Sigmoid colon (tissue), 4 donors: ENCODE data around the gene STAC.

Experiments used
- CTCF ChIP-seq, 4 experiments: fragments of 450-650 bp in 3 of 4; fragments of 200-600 bp in 1 of 4; IDR thresholded peaks; one replicate each; pipeline ENCODE4 v1.5.1; 2016 to 2019; ENCODE audit warnings: antibody characterized with exemption in 4 of 4, mild to moderate bottlenecking in 3 of 4, moderate library complexity in 2 of 4
- EP300 ChIP-seq, 4 donors: sonication (generic); formaldehyde crosslinking; IDR thresholded peaks; one replicate each; pipeline ENCODE4 v1.6.1; 2017; ENCODE audit warnings: antibody characterized with exemption in 4 of 4
- POLR2A ChIP-seq, 2 donors: fragments of 450-650 bp; IDR thresholded peaks; one replicate each; pipeline ENCODE4 v1.6.1; 2016; ENCODE audit warnings: antibody characterized with exemption in 2 of 2, mild to moderate bottlenecking in 2 of 2, moderate library complexity in 2 of 2
- POLR2AphosphoS5 ChIP-seq, 4 donors: sonication (generic); formaldehyde crosslinking; IDR thresholded peaks; one replicate each; pipeline ENCODE4 v1.6.1; 2017; ENCODE audit warnings: antibody characterized with exemption in 4 of 4

- TF ChIP-seq CTCF (IDR thresholded peaks at IDR 0.05) = no peak
- TF ChIP-seq POLR2AphosphoS5 (IDR thresholded peaks at IDR 0.05) = no peak
- no peak for TF ChIP-seq POLR2A (IDR thresholded peaks at IDR 0.05)
- TF ChIP-seq EP300 (IDR thresholded peaks at IDR 0.05) = no peak
Observed at GRCh38 chr3:36409862-36410261, 29.6 kb downstream of the STAC start.
